Measurements from ENCODE around the gene SLC25A11.
"Not testable (repeated sequence)": the region's sequence is repeated elsewhere in the genome, so short reads cannot be mapped to it uniquely, and the experiment has no call there.

Gene SLC25A11

DNA sequence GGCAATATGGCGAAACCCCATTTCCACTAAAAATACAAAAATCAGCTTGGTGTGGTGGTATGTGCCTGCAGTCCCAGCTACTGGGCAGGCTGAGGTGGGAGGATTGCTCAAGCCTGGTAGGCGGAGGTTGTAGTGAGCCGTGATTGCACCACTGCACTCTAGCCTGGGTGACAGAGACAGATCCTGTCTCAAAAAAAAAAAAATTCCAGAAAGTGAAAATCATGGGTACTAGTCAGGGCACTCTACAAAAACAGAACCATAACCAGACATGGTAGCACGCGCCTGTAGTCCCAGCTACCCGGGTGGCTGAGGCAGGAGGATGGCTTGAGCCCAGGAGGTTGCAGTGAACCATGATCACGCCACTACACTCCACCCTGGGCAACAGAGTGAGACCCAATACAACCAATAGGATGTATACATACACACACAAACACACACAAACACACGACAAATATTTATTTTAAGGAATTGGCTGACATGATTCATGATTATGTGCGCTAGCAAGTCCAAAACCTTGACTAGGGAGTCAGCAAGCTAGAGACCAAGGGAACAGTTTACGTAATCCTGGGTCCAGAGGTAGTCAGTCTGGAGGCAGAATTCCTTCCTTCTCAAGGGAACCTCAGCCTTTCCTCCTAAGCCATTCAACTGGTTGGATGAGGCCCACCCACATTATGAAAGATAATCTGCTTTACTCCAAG, 19.3 kb downstream of the SLC25A11 start:
- peak; percentile 36 for DNase-seq (ENCODE audit: low read depth, low spot score)

DNA sequence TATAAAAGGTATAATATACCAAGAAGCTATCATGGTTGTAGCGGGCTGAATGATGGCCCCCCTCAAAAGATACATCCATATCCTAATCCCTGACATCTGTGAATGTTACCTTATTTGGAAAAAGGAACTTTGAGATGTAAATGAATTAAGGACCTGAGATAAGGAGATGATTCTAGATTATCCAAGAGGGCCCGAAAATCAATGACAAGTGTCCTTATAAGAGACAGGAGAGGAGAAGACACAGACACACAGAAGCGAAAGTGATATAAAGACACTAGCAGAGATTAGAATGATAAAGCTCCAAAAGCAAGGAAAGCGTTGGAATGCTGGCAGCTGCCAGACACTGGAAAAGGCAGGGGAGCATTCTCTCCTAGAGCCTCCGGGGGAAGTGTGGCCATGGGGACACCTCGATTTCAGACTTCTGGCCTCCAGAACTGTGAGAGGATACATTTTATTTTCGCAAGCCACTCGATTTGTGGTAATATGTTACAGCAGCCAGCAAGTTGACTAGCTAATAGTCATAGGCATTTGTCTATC, 20.3 kb downstream of the SLC25A11 start:
- peak; percentile 58 for DNase-seq (ENCODE audit: low read depth, low spot score)

GRCh38 chr17:4914551-4914950, 25.3 kb downstream of the SLC25A11 start:
- DNase-seq (ENCODE audit: low read depth, low spot score), result not testable (repeated sequence)

GRCh38 chr17:4913994-4914393, 25.9 kb downstream of the SLC25A11 start:
- DNase-seq (ENCODE audit: low read depth, low spot score), result no peak

- peak; percentile 99 for DNase-seq (ENCODE audit: low read depth, low spot score)
These were observed 30.9 kb downstream of the SLC25A11 start for GRCh38 chr17:4908711-4909496.

- DNase-seq (ENCODE audit: low read depth, low spot score), result peak; percentile 94
These were observed 31.5 kb downstream of the SLC25A11 start for GRCh38 chr17:4908301-4908700.

DNA sequence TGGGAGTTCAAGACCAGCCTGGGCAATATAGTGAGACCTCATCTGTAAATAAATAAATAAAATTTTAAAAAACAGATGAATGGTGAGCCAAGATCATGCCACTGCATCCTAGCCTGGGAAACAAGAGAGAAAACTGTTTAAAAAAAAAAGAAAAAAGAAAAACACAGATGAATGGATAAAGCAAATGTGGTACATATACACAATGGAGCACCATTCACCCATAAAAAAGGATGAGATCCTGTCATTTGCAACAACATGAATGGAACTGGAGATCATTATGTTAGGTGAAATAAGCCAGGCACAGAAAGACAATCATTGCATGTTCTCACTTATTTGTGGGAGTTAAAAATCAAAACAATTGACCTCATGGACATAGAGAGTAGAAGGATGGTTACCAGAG, 33.2 kb downstream of the SLC25A11 start:
- DNase-seq (ENCODE audit: low read depth, low spot score), result not testable (repeated sequence)

GRCh38 chr17:4903051-4903818, 36.6 kb downstream of the SLC25A11 start, which contains the start of gene CHRNE:
TSS of gene CHRNE (minus strand) at chr17:4903098. CDS start at chr17:4903063, 35 bp downstream.
- DNase-seq (ENCODE audit: low read depth, low spot score), result peak; percentile 78

DNA sequence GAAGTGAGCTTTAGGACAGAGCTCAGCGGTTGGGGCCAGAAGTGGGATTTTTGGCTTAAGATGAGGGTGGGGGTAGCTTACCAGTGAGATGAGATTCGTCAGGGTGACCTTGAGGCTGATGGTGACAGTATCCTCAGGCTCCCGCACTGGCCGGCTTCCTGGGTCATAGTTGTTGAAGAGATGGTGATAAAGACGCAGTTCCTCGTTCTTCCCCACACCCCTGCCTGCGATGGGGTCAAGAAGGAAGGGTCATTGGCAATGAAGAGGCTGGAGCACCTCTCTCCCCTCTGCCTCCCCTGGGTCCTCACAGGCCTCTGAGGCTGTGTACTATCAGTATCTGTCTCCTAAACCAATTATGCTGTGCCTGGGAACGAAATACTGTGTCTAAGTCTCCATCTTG, 37.3 kb downstream of the SLC25A11 start:
- DNase-seq (ENCODE audit: low read depth, low spot score), result no peak

DNA sequence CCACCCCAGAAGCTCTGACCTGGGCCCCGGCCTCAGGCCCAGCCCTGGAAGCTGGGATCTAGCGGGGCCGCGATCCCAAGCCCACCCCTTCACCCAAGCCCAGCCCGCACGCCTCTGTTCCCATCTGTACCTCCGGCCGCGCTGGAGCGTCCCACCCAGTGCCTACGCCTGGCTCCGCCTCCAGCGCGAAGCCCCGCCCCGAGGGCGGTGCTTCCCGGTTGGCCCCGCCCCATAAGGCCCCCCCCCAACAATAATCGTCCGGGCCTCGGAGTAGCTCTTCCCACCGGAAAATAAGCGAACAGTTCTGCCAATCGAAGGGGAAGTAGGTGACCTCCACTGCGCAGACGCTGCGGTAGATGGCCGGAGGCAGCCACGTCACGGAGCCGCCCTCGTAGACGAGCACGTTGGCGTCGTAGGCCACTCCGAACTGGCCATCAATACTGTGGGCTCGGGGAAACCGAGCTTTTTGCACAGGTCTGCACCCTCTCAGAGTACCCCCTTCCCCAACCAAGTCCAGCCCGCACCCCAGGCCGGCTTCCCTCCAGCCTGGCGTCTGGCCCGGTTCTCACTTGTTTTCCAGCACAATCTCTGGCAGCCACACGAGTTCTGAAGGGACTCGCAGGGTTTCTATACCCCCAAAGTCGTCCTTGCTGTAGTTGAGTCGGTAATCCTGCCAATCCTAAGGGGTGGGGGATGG, 38.0 kb downstream of the SLC25A11 start:
- DNase-seq (ENCODE audit: low read depth, low spot score), result peak; percentile 68

DNA sequence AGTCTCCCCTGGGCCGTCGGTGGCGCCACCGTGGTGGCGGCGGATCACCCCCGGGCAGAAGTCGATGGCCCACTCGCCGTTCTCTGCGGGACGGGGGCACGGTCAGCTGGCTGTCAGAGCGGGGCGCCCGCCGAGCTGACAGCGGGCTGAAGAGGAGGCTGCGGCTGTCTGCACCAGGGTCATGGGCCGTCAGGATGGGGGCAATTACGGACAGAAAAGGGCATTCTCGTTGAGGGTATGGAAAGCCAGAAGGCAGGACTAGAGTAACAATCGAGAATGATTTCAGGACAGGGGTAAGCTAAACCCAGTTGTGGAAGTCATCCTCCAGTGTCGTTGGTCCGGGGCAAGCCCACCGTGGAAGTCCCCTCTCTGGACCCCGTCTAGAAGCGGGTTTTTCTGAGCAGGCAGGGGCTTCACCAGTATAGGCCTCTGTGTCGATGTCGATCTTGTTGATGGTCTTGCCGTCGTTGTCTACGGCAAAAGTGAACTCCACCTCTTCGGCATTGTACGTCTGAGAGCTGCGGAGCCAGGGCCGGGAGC, 38.7 kb downstream of the SLC25A11 start:
- DNase-seq (ENCODE audit: low read depth, low spot score), result no peak

GRCh38 chr17:4900231-4901107, 39.4 kb downstream of the SLC25A11 start:
- peak; percentile 87 for DNase-seq (ENCODE audit: low read depth, low spot score)

DNA sequence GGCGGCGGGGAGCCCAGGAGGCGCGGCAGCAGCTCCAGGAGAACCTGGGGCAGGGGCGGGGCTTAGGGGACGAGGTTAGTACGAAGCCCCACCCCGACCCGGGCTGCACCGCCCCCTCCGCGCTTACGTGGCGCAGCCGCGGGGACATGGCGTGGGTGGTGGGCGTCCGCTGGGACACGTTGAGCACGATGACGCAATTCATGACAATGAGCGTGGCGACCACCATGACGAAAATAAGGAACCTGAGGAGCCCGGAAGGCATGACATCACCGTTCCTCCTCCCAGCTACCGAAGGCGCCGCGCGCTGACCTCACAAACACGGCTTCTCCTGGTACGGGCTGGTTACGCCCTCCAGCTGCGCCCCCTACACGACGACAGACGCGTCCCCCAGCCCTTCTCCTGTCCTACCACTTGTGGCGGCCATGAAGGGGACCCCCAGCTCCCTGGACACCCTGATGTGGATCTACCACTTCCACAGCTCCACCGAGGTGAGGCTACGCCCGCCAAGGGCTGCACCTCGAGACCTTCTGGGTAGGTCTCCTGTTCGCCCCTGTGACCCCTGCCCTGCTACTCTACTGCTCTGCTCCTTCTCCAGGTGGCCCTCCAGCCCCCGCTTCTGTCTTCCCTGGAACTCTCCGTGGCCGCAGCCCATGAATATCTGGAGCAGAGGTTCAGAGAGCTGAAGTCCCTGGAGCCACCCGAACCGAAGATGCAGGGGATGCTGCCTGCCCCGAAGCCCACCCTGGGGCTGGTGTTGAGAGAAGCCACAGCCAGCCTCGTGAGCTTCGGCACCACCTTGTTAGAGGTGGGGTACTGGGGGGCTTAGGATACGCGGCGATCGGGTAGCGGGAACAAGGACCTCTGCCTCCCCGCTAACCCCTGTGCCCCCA, 40.3 kb downstream of the SLC25A11 start, which contains the start of gene C17orf107:
C17orf107 (plus strand) TSS at position 196 of the 890 bp plus-strand sequence; CDS start at position 423, 227 bp downstream.
- peak; percentile 91 for DNase-seq (ENCODE audit: low read depth, low spot score)

DNA sequence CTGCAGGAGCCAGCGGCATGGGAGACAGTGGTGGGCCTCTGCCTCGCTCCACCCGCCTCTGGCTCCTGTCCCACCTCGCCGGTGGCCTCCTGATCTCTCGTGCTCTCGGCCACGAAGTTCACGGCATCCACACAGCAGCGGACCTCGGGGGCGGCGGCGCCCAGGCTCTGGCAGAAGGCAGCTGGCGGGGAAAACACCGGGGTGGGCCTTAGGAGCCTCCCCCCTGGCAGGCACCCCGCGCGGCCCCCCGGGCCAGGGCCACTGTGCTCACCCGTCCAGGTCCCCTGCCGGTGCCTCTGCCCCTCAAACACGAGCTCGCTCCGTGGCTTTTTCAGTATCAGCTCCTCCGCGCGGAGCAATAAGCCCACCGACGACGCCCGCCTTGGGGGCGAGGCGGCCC, 40.9 kb downstream of the SLC25A11 start:
- DNase-seq (ENCODE audit: low read depth, low spot score), result no peak

GRCh38 chr17:4898351-4898750, 41.5 kb downstream of the SLC25A11 start:
- no peak for DNase-seq (ENCODE audit: low read depth, low spot score)

GRCh38 chr17:4897785-4898184, 42.1 kb downstream of the SLC25A11 start:
- DNase-seq (ENCODE audit: low read depth, low spot score), result no peak

GRCh38 chr17:4897198-4897687, 42.6 kb downstream of the SLC25A11 start:
- DNase-seq (ENCODE audit: low read depth, low spot score), result no peak

- no peak for DNase-seq (ENCODE audit: low read depth, low spot score)
These were observed 43.3 kb downstream of the SLC25A11 start for GRCh38 chr17:4896332-4897197.

All from ELF-1 (cell line).